ENCODE results near the gene PHKB. TPM values are rescaled to one million over a fixed set of nuclear protein-coding genes. Genes with fewer than 3 reads are reported as not detected.

Gene PHKB
- total RNA-seq, 4 donors from 2014 or later, result 19.8 to 29.6 (median 25.2) TPM

- DNase-seq (ENCODE audit: low spot score in 2 of 2), result no peak
- WGBS, 2 donors, result 93 to 94% methylated on average over 3 of the region's 3 CpGs
- no peak overlapping the region for H3K4me3 ChIP-seq (ENCODE audit: low read depth, poor library complexity, severe bottlenecking)
- TF ChIP-seq CTCF (IDR thresholded peaks at IDR 0.05) (no peak), POLR2A (IDR thresholded peaks at IDR 0.05) (no peak)
- intact Hi-C loops (cut with DNase I; ENCODE audit: low total_unique reads), result no loop called here
Measured at GRCh38 chr16:47473792-47474191, 12.7 kb downstream of the PHKB start.

GRCh38 chr16:47475786-47476185 lies 14.7 kb downstream of the PHKB start:
- no peak overlapping the region for H3K4me3 ChIP-seq (ENCODE audit: low read depth, poor library complexity, severe bottlenecking)
- intact Hi-C loops (cut with DNase I; ENCODE audit: low total_unique reads), result no loop called here
- no peak for DNase-seq (ENCODE audit: low spot score in 2 of 2)
- 24 to 33% methylated on average over 1 of the region's 1 CpG for WGBS, 2 donors
- TF ChIP-seq POLR2A (IDR thresholded peaks at IDR 0.05) (no peak), CTCF (IDR thresholded peaks at IDR 0.05) (no peak)

GRCh38 chr16:47476654-47477345 lies 15.7 kb downstream of the PHKB start:
- intact Hi-C loops (cut with DNase I; ENCODE audit: low total_unique reads), result no loop called here
- DNase-seq (ENCODE audit: low spot score in 2 of 2), result no peak
- H3K4me3 ChIP-seq (ENCODE audit: low read depth, poor library complexity, severe bottlenecking), result no peak overlapping the region
- TF ChIP-seq CTCF (IDR thresholded peaks at IDR 0.05) (no peak), POLR2A (IDR thresholded peaks at IDR 0.05) (no peak)

GRCh38 chr16:47477679-47478078 lies 16.5 kb downstream of the PHKB start:
- TF ChIP-seq CTCF (IDR thresholded peaks at IDR 0.05) (no peak), POLR2A (IDR thresholded peaks at IDR 0.05) (no peak)
- no peak overlapping the region for H3K4me3 ChIP-seq (ENCODE audit: low read depth, poor library complexity, severe bottlenecking)
- 68 to 72% methylated on average over 1 of the region's 1 CpG for WGBS, 2 donors
- DNase-seq (ENCODE audit: low spot score in 2 of 2), result no peak
- intact Hi-C loops (cut with DNase I; ENCODE audit: low total_unique reads), result no loop called here

GRCh38 chr16:47480410-47480809 lies 19.3 kb downstream of the PHKB start:
- 97 to 98% methylated on average over 3 of the region's 3 CpGs for WGBS, 2 donors
- no peak overlapping the region for H3K4me3 ChIP-seq (ENCODE audit: low read depth, poor library complexity, severe bottlenecking)
- DNase-seq (ENCODE audit: low spot score in 2 of 2), result no peak
- TF ChIP-seq POLR2A (IDR thresholded peaks at IDR 0.05), result no peak
- TF ChIP-seq CTCF (IDR thresholded peaks at IDR 0.05), result no peak
- intact Hi-C loops (cut with DNase I; ENCODE audit: low total_unique reads), result no loop called here

All from lower leg skin (tissue), 4 donors.